A673 (cell line): ENCODE results near the gene IPPK.

Experiments
- EZH2 ChIP-seq: fragments of 200-600 bp; sonication (generic); IDR thresholded peaks from 2 replicates; pipeline ENCODE4 v1.6.1; 2017; ENCODE audit warnings: borderline replicate concordance, low read depth, mild to moderate bottlenecking, mixed read lengths, antibody characterized with exemption, low read length; ENCODE audit not compliant: poor library complexity, severe bottlenecking
- TF ChIP-seq, protein P1 (sequence below): fragments of 300-800, 200-600 bp; sonication (generic); conservative IDR thresholded peaks from 2 replicates; pipeline ENCODE4 v1.5.1; 2017; ENCODE audit warnings: low read depth, mild to moderate bottlenecking, antibody characterized with exemption, low read length, moderate library complexity, mixed read lengths

DNA sequence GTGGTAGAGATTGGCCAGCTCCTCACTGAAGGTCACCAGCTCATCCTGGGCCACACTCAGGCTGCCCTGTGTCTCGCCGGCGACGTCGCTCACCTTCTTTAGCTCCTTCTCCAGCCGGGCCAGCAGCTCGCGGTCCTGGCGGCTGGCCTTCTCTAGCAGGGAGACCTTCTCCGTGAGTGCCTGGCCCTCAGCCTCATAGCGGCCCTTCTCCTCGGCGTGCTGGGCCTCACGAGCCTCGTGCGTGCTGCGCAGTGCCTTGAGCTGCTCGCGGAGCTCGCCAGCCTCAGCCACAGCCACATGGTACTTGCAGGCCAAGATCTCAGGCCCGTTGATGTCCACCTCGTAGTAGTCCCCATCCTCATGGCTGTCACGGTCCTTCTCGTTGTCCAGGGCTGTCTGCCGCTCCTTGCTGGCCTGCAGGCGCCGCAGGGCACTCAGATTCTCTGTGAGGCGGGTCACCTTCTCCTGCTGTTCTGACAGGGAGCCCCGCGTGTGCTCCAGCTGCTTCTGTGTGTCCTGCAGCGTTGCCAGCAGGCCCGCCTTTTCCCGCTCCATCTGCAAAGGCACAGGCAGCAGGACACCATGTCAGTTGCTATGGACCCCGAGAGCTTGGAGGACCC lies 49.2 kb upstream of the IPPK start:
- TF ChIP-seq, protein P1, sequence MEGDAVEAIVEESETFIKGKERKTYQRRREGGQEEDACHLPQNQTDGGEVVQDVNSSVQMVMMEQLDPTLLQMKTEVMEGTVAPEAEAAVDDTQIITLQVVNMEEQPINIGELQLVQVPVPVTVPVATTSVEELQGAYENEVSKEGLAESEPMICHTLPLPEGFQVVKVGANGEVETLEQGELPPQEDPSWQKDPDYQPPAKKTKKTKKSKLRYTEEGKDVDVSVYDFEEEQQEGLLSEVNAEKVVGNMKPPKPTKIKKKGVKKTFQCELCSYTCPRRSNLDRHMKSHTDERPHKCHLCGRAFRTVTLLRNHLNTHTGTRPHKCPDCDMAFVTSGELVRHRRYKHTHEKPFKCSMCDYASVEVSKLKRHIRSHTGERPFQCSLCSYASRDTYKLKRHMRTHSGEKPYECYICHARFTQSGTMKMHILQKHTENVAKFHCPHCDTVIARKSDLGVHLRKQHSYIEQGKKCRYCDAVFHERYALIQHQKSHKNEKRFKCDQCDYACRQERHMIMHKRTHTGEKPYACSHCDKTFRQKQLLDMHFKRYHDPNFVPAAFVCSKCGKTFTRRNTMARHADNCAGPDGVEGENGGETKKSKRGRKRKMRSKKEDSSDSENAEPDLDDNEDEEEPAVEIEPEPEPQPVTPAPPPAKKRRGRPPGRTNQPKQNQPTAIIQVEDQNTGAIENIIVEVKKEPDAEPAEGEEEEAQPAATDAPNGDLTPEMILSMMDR, result no peak
- TF ChIP-seq EZH2, result no peak
